Activated CD4-positive, alpha-beta memory T cell treated with anti-CD3 and anti-CD28 coated beads for 36 hours (primary cell): ENCODE results near the gene CREB3L2. TPM values are rescaled to one million over a fixed set of nuclear protein-coding genes. Genes with fewer than 3 reads are reported as not detected.
A peak's percentile ranks its signal among the peaks of the same experiment; 100 is the strongest.
"Not testable (repeated sequence)": the region's sequence is repeated elsewhere in the genome, so short reads cannot be mapped to it uniquely, and the experiment has no call there.

Source experiments
- CTCF ChIA-PET: fragments of 350-600 bp; sonication (Branson Sonifier 250); formaldehyde crosslinking; loops from one replicate; lab custom pipeline; 2021; ENCODE audit warnings: antibody characterized with exemption, inconsistent platforms; lab: Charles Lee
- POLR2A ChIA-PET: fragments of 350-600 bp; sonication (Branson Sonifier 250); formaldehyde crosslinking; loops from one replicate; lab custom pipeline; 2021; ENCODE audit warnings: antibody characterized with exemption; lab: Charles Lee
- DNase-seq: peaks from one replicate; pipeline ENCODE4 v3.0.0-alpha.2; 2020
- H3K27ac Mint-ChIP-seq: one replicate; pipeline ENCODE4 v1.8.0; 2021; ENCODE audit warnings: mixed read lengths
- H3K27me3 Mint-ChIP-seq: one replicate; pipeline ENCODE4 v1.8.0; 2021; ENCODE audit warnings: mixed read lengths
- H3K36me3 Mint-ChIP-seq: one replicate; pipeline ENCODE4 v1.8.0; 2021; ENCODE audit warnings: mixed read lengths
- H3K4me1 Mint-ChIP-seq: one replicate; pipeline ENCODE4 v1.8.0; 2021; ENCODE audit warnings: low read depth, mixed read lengths
- H3K4me3 Mint-ChIP-seq: one replicate; pipeline ENCODE4 v1.8.0; 2021; ENCODE audit warnings: mild to moderate bottlenecking, mixed read lengths
- H3K9me3 Mint-ChIP-seq: one replicate; pipeline ENCODE4 v1.8.0; 2021; ENCODE audit warnings: mixed read lengths
- intact Hi-C: fragments of 100-400 bp; cut with micrococcal nuclease; formaldehyde crosslinking; loops from one replicate; pipeline ENCODE4 v1.15.1; 2023
- total RNA-seq, 2 experiments: library from RNA; stranded (reverse); gene quantifications; one replicate each; pipeline ENCODE4 v1.2.3, GENCODE V29; 2021

The CREB3L2 gene
- total RNA-seq, 2 experiments from 2014 or later: 36.1 to 39.4 TPM

- Mint-ChIP-seq H3K36me3 (peaks cover 20% of the 10 kb centered on the region), H3K4me3 (no peak overlapping the region), H3K4me1 (peaks cover 45% of the 10 kb centered on the region), H3K27ac (peak overlapping the region; percentile 5), H3K9me3 (no peaks in the 10 kb centered on the region), H3K27me3 (no peaks in the 10 kb centered on the region)
- ChIA-PET POLR2A (no interaction called here), CTCF (interaction anchor here (0.9 to 2.7 kb wide), 9 partner anchors 17 to 265 kb away, joined by 3 to 21 read pairs (median 5); partner anchors contain the start of gene CREB3L2)
- intact Hi-C loops: loop anchor here (5.0 kb wide), 1 partner anchor 831 kb away; no protein-coding TSS in a partner anchor
- DNase-seq: no peak
Observed at GRCh38 chr7:137920637-137921399, 81.1 kb downstream of the CREB3L2 start.

- DNase-seq: no peak
- peaks cover 45% of the 10 kb centered on the region for H3K4me1 Mint-ChIP-seq
- no peaks in the 10 kb centered on the region for H3K9me3 Mint-ChIP-seq
- H3K27ac Mint-ChIP-seq: no peak overlapping the region
- intact Hi-C loops: loop anchor here (5.0 kb wide), 1 partner anchor 832 kb away; no protein-coding TSS in a partner anchor
- H3K4me3 Mint-ChIP-seq: no peak overlapping the region
- peaks cover 18% of the 10 kb centered on the region for H3K36me3 Mint-ChIP-seq
- no peaks in the 10 kb centered on the region for H3K27me3 Mint-ChIP-seq
- ChIA-PET POLR2A (no interaction called here), CTCF (interaction anchor here (1.3 to 2.7 kb wide), 5 partner anchors 16 to 264 kb away, joined by 4 to 21 read pairs (median 8); partner anchors contain the start of gene CREB3L2)
Observed at GRCh38 chr7:137919987-137920386, 81.9 kb downstream of the CREB3L2 start.

- no peaks in the 10 kb centered on the region for H3K27me3 Mint-ChIP-seq
- H3K9me3 Mint-ChIP-seq: no peaks in the 10 kb centered on the region
- H3K36me3 Mint-ChIP-seq: peaks cover 22% of the 10 kb centered on the region
- peaks cover 22% of the 10 kb centered on the region for H3K4me1 Mint-ChIP-seq
- H3K27ac Mint-ChIP-seq: no peak overlapping the region
- intact Hi-C loops: no loop called here
- no peak overlapping the region for H3K4me3 Mint-ChIP-seq
- POLR2A ChIA-PET: no interaction called here
- DNase-seq: no peak
- CTCF ChIA-PET: interaction anchor here (1.0 to 1.4 kb wide), 2 partner anchors 13 to 92 kb away, joined by 3 to 4 read pairs; no protein-coding TSS in a partner anchor
Observed at GRCh38 chr7:137916980-137917645, 84.8 kb downstream of the CREB3L2 start.

- H3K27me3 Mint-ChIP-seq: no peaks in the 10 kb centered on the region
- no peaks in the 10 kb centered on the region for H3K9me3 Mint-ChIP-seq
- intact Hi-C loops: no loop called here
- no peak overlapping the region for H3K27ac Mint-ChIP-seq
- H3K4me1 Mint-ChIP-seq: peaks cover 16% of the 10 kb centered on the region
- DNase-seq: no peak
- H3K4me3 Mint-ChIP-seq: no peak overlapping the region
- peaks cover 21% of the 10 kb centered on the region for H3K36me3 Mint-ChIP-seq
- POLR2A ChIA-PET: no interaction called here
- CTCF ChIA-PET: interaction anchor here (1.0 to 4.9 kb wide), 3 partner anchors 14 to 92 kb away, joined by 3 to 33 read pairs (median 7); partner anchors contain the start of gene CREB3L2
Observed at GRCh38 chr7:137916564-137916963, 85.3 kb downstream of the CREB3L2 start.

- Mint-ChIP-seq H3K27me3 (no peaks in the 10 kb centered on the region), H3K4me1 (peaks cover 6% of the 10 kb centered on the region), H3K9me3 (no peaks in the 10 kb centered on the region), H3K27ac (no peak overlapping the region), H3K36me3 (peaks cover 20% of the 10 kb centered on the region), H3K4me3 (no peak overlapping the region)
- DNase-seq: no peak
- intact Hi-C loops: no loop called here
- ChIA-PET POLR2A (no interaction called here), CTCF (interaction anchor here (2.0 to 4.9 kb wide), 3 partner anchors 13 to 93 kb away, joined by 7 to 33 read pairs (median 7); partner anchors contain the start of gene CREB3L2)
Observed at GRCh38 chr7:137915266-137915665, 86.6 kb downstream of the CREB3L2 start.

- peaks cover 20% of the 10 kb centered on the region for H3K36me3 Mint-ChIP-seq
Observed at GRCh38 chr7:137913985-137914384, 87.9 kb downstream of the CREB3L2 start.

GRCh38 chr7:137909042-137909441 is 92.8 kb downstream of the CREB3L2 start:
- no peaks in the 10 kb centered on the region for H3K27me3 Mint-ChIP-seq
- no peaks in the 10 kb centered on the region for H3K9me3 Mint-ChIP-seq
- DNase-seq: no peak
- CTCF ChIA-PET: interaction anchor here (10.2 kb wide), 1 partner anchor 95 kb away, joined by 433 read pairs; the partner anchor contains the start of gene CREB3L2
- H3K4me3 Mint-ChIP-seq: no peak overlapping the region
- intact Hi-C loops: loop anchor here (10.0 kb wide), 1 partner anchor 546 kb away; no protein-coding TSS in a partner anchor
- peaks cover under 1% of the 10 kb centered on the region for H3K4me1 Mint-ChIP-seq
- H3K36me3 Mint-ChIP-seq: peaks cover 28% of the 10 kb centered on the region
- POLR2A ChIA-PET: no interaction called here
- H3K27ac Mint-ChIP-seq: no peak overlapping the region

More at GRCh38 chr7:137913985-137914384, 87.9 kb downstream of the CREB3L2 start:
- Mint-ChIP-seq H3K27me3 (no peaks in the 10 kb centered on the region), H3K27ac (no peak overlapping the region), H3K4me1 (peaks cover 6% of the 10 kb centered on the region), H3K9me3 (no peaks in the 10 kb centered on the region), H3K4me3 (no peak overlapping the region)
- no peak for DNase-seq
- ChIA-PET POLR2A (no interaction called here), CTCF (interaction anchor here (0.7 to 4.9 kb wide), 4 partner anchors 11 to 247 kb away, joined by 3 to 33 read pairs (median 5); no protein-coding TSS in a partner anchor)
- intact Hi-C loops: no loop called here

- H3K9me3 Mint-ChIP-seq: no peaks in the 10 kb centered on the region
- CTCF ChIA-PET: interaction anchor here (1.3 to 10.2 kb wide), 2 partner anchors 96 to 831 kb away, joined by 3 to 433 read pairs; partner anchors contain the start of gene CREB3L2
- peaks cover 26% of the 10 kb centered on the region for H3K36me3 Mint-ChIP-seq
- H3K27me3 Mint-ChIP-seq: no peaks in the 10 kb centered on the region
- H3K4me3 Mint-ChIP-seq: no peak overlapping the region
- no peak for DNase-seq
- H3K4me1 Mint-ChIP-seq: peaks cover 8% of the 10 kb centered on the region
- intact Hi-C loops: loop anchor here (10.0 kb wide), 1 partner anchor 547 kb away; no protein-coding TSS in a partner anchor
- no peak overlapping the region for H3K27ac Mint-ChIP-seq
- POLR2A ChIA-PET: no interaction called here
Observed at GRCh38 chr7:137908106-137908505, 93.8 kb downstream of the CREB3L2 start.

- H3K27me3 Mint-ChIP-seq: not testable (repeated sequence)
Observed at GRCh38 chr7:137906636-137907035, 95.2 kb downstream of the CREB3L2 start.

GRCh38 chr7:137904833-137905232 is 97.1 kb downstream of the CREB3L2 start:
- peaks cover 8% of the 10 kb centered on the region for H3K4me1 Mint-ChIP-seq
- H3K27ac Mint-ChIP-seq: no peak overlapping the region
- intact Hi-C loops: loop anchor here (5.0 to 10.0 kb wide), 2 partner anchors 257 to 550 kb away; no protein-coding TSS in a partner anchor
- H3K9me3 Mint-ChIP-seq: no peaks in the 10 kb centered on the region
- POLR2A ChIA-PET: no interaction called here
- DNase-seq: no peak
- H3K4me3 Mint-ChIP-seq: no peak overlapping the region
- H3K27me3 Mint-ChIP-seq: no peaks in the 10 kb centered on the region
- CTCF ChIA-PET: interaction anchor here (0.6 to 10.2 kb wide), 14 partner anchors 9 to 834 kb away, joined by 3 to 433 read pairs (median 9); partner anchors contain the start of gene CREB3L2
- H3K36me3 Mint-ChIP-seq: peaks cover 21% of the 10 kb centered on the region

More at GRCh38 chr7:137906636-137907035, 95.2 kb downstream of the CREB3L2 start:
- POLR2A ChIA-PET, H3K4me3 Mint-ChIP-seq, H3K27ac Mint-ChIP-seq, DNase-seq, H3K9me3 Mint-ChIP-seq, H3K4me1 Mint-ChIP-seq: not testable (repeated sequence)
- intact Hi-C loops: loop anchor here (10.0 kb wide), 1 partner anchor 548 kb away; no protein-coding TSS in a partner anchor
- H3K36me3 Mint-ChIP-seq: peaks cover 17% of the 10 kb centered on the region
- CTCF ChIA-PET: interaction anchor here (8.4 to 10.2 kb wide), 2 partner anchors 98 to 251 kb away, joined by 75 to 433 read pairs; partner anchors contain the start of gene CREB3L2
